Activated CD8-positive, alpha-beta T cell treated with anti-CD3 and anti-CD28 coated beads for 36 hours (primary cell): ENCODE results near the gene COL4A1. TPM values are rescaled to one million over a fixed set of nuclear protein-coding genes. Genes with fewer than 3 reads are reported as not detected.

ENCODE experiments used
- ATAC-seq: fragments of 200-7000 bp; cut with Tn5 transposase; one replicate; pipeline ENCODE4 v1.10.0; 2021; ENCODE audit warnings: mild to moderate bottlenecking, moderate library complexity
- CTCF ChIA-PET: fragments of 350-600 bp; sonication (Branson Sonifier 250); formaldehyde crosslinking; loops from one replicate; lab custom pipeline; 2021; ENCODE audit warnings: antibody characterized with exemption; lab: Charles Lee
- POLR2A ChIA-PET: fragments of 350-600 bp; sonication (Branson Sonifier 250); formaldehyde crosslinking; loops from one replicate; lab custom pipeline; 2021; ENCODE audit warnings: antibody characterized with exemption; lab: Charles Lee
- DNase-seq: peaks from one replicate; pipeline ENCODE4 v3.0.0-alpha.2; 2020
- H3K27ac Mint-ChIP-seq: one replicate; pipeline ENCODE4 v1.8.0; 2021; ENCODE audit warnings: mild to moderate bottlenecking, mixed read lengths
- H3K27me3 Mint-ChIP-seq: one replicate; pipeline ENCODE4 v1.8.0; 2021; ENCODE audit warnings: mixed read lengths
- H3K36me3 Mint-ChIP-seq: one replicate; pipeline ENCODE4 v1.8.0; 2021; ENCODE audit warnings: low read depth, mixed read lengths
- H3K4me1 Mint-ChIP-seq: one replicate; pipeline ENCODE4 v1.8.0; 2021; ENCODE audit warnings: low read depth, mixed read lengths
- H3K4me3 Mint-ChIP-seq: one replicate; pipeline ENCODE4 v1.8.0; 2021; ENCODE audit warnings: mild to moderate bottlenecking, moderate library complexity, mixed read lengths
- H3K9me3 Mint-ChIP-seq: one replicate; pipeline ENCODE4 v1.8.0; 2021; ENCODE audit warnings: mixed read lengths
- intact Hi-C: fragments of 100-400 bp; cut with micrococcal nuclease; formaldehyde crosslinking; loops from one replicate; pipeline ENCODE4 v1.10.0; 2022
- total RNA-seq, 2 experiments: library from RNA; stranded (reverse); gene quantifications; one replicate each; pipeline ENCODE4 v1.2.3, GENCODE V29; 2021
- TF ChIP-seq, protein P1 (sequence below): fragments of 200-600 bp; IDR thresholded peaks from one replicate; pipeline ENCODE4 v1.8.0; 2022; ENCODE audit warnings: antibody characterized with exemption, mild to moderate bottlenecking

The COL4A1 gene
- total RNA-seq, 2 experiments from 2014 or later = not detected

GRCh38 chr13:110326263-110326904, 19.4 kb upstream of the COL4A1 start:
- Mint-ChIP-seq H3K36me3 (no peaks in the 10 kb centered on the region), H3K4me3 (no peak overlapping the region), H3K9me3 (no peaks in the 10 kb centered on the region), H3K27me3 (peaks cover 27% of the 10 kb centered on the region), H3K4me1 (no peaks in the 10 kb centered on the region), H3K27ac (no peak overlapping the region)
- no peak for DNase-seq
- TF ChIP-seq, protein P1, sequence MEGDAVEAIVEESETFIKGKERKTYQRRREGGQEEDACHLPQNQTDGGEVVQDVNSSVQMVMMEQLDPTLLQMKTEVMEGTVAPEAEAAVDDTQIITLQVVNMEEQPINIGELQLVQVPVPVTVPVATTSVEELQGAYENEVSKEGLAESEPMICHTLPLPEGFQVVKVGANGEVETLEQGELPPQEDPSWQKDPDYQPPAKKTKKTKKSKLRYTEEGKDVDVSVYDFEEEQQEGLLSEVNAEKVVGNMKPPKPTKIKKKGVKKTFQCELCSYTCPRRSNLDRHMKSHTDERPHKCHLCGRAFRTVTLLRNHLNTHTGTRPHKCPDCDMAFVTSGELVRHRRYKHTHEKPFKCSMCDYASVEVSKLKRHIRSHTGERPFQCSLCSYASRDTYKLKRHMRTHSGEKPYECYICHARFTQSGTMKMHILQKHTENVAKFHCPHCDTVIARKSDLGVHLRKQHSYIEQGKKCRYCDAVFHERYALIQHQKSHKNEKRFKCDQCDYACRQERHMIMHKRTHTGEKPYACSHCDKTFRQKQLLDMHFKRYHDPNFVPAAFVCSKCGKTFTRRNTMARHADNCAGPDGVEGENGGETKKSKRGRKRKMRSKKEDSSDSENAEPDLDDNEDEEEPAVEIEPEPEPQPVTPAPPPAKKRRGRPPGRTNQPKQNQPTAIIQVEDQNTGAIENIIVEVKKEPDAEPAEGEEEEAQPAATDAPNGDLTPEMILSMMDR = no peak
- intact Hi-C loops = no loop called here
- ATAC-seq = no peak
- CTCF ChIA-PET = no interaction called here
- POLR2A ChIA-PET = no interaction called here

- ChIA-PET CTCF (no interaction called here), POLR2A (interaction anchor here (0.6 to 1.1 kb wide), 2 partner anchors 30 to 59 kb away, joined by 3 to 4 read pairs; no protein-coding TSS in a partner anchor)
- no peaks in the 10 kb centered on the region for H3K9me3 Mint-ChIP-seq
- TF ChIP-seq, protein P1 = no peak
- H3K36me3 Mint-ChIP-seq = no peaks in the 10 kb centered on the region
- intact Hi-C loops = no loop called here
- peaks cover 34% of the 10 kb centered on the region for H3K27me3 Mint-ChIP-seq
- no peak for DNase-seq
- ATAC-seq = no peak
- H3K27ac Mint-ChIP-seq = no peak overlapping the region
- no peak overlapping the region for H3K4me3 Mint-ChIP-seq
- peaks cover 4% of the 10 kb centered on the region for H3K4me1 Mint-ChIP-seq
These were observed 17.2 kb upstream of the COL4A1 start for GRCh38 chr13:110324026-110324749.

DNA sequence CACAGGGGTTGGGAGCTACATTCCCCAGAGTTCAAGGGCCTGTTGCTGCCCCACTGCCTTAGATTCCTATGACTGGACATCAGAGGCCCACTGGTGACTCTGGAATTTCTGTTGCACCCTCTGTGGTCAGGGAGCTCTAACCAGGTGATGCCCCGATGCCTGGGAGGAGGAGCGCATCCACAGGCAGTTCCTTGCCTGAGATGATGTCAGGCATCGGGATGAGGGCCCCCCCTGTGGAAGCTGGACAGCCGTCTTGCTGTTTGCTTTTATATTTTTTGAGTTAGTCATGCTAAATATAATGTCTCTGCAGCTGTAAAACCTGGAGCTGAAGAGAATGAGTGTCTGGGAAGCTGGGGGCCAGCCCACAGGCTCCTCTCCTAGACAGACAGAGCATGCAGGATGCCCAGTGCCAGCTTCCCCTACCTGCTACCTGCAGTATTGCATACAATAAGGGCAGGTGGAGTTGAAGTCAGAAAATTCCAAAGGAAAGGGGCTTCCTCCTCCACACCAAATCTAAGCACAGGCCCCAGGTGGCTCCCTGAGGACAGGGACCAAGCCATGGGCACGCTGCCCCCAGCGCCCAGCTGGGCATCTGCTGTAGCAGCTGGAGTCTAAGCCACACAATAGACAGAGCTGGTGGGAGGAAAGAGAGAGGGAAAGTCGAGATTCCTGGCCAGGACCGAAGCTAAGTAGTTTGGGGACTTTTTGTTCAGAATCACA, 16.4 kb upstream of the COL4A1 start:
- Mint-ChIP-seq H3K27ac (no peak overlapping the region), H3K4me1 (peaks cover 4% of the 10 kb centered on the region), H3K9me3 (no peaks in the 10 kb centered on the region), H3K4me3 (no peak overlapping the region), H3K36me3 (no peaks in the 10 kb centered on the region), H3K27me3 (peaks cover 32% of the 10 kb centered on the region)
- no peak for ATAC-seq
- CTCF ChIA-PET = no interaction called here
- no peak for DNase-seq
- intact Hi-C loops = no loop called here
- TF ChIP-seq, protein P1 = no peak
- POLR2A ChIA-PET = no interaction called here

DNA sequence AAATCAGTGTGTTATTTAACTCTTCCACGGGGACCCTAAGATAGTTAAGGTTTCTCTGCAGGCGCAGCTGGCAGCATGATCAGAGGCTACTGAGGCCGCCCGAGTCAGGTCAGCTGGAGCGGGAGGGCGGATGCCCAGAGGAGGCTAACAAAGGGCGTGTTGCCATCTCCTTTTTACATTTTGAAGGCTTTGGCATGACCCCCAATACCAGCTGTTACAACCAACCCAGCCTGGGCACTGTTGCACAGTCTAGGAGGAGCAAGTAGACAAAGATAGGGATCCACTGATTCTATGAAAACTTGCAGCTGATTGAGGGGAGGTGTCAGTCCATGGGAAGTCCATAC, 15.8 kb upstream of the COL4A1 start:
- POLR2A ChIA-PET = no interaction called here
- TF ChIP-seq, protein P1 = no peak
- peaks cover 34% of the 10 kb centered on the region for H3K27me3 Mint-ChIP-seq
- H3K4me1 Mint-ChIP-seq = peaks cover 4% of the 10 kb centered on the region
- CTCF ChIA-PET = no interaction called here
- no peak for DNase-seq
- H3K36me3 Mint-ChIP-seq = no peaks in the 10 kb centered on the region
- H3K9me3 Mint-ChIP-seq = no peaks in the 10 kb centered on the region
- no peak for ATAC-seq
- H3K27ac Mint-ChIP-seq = no peak overlapping the region
- intact Hi-C loops = no loop called here
- no peak overlapping the region for H3K4me3 Mint-ChIP-seq
